Neural progenitor cell (in vitro differentiated cells): Measurements from ENCODE around the gene POLR3B.

Source experiments
- CTCF ChIP-seq: fragments of 200-600 bp; sonication (generic); IDR thresholded peaks from 2 replicates; pipeline ENCODE4 v1.5.1; 2017; ENCODE audit warnings: antibody characterized with exemption, mild to moderate bottlenecking
- EZH2 ChIP-seq: fragments of 200-600 bp; sonication (generic); IDR thresholded peaks from 2 replicates; pipeline ENCODE4 v1.6.1; 2017; ENCODE audit warnings: antibody characterized with exemption, mild to moderate bottlenecking, moderate library complexity
- EZH2phosphoT487 ChIP-seq: fragments of 200-600 bp; sonication (generic); IDR thresholded peaks from 2 replicates; pipeline ENCODE4 v1.6.1; 2017; ENCODE audit warnings: antibody characterized with exemption

- no peak for TF ChIP-seq CTCF
- TF ChIP-seq EZH2phosphoT487: no peak
- no peak for TF ChIP-seq EZH2
Measured at GRCh38 chr12:106425061-106425702, 67.6 kb downstream of the POLR3B start.
